HepG2 (cell line): ENCODE data around the gene SLC5A6. TPM values are rescaled to one million over a fixed set of nuclear protein-coding genes. Genes with fewer than 3 reads are reported as not detected.
A peak's percentile ranks its signal among the peaks of the same experiment; 100 is the strongest.

Experiments used
- CENPX ChIP-seq: sonication (generic); formaldehyde crosslinking; IDR thresholded peaks from 2 replicates; pipeline ENCODE4 v1.9.0; 2021; ENCODE audit warnings: mild to moderate bottlenecking, missing genetic modification reagents, moderate library complexity
- FOSL1 ChIP-seq: sonication (generic); formaldehyde crosslinking; IDR thresholded peaks from 2 replicates; pipeline ENCODE4 v1.9.0; 2021; ENCODE audit warnings: missing genetic modification reagents, borderline replicate concordance
- GATAD2A ChIP-seq: IDR thresholded peaks from 2 replicates; pipeline ENCODE4 v1.6.1; 2016
- KMT2A ChIP-seq: sonication (generic); formaldehyde crosslinking; IDR thresholded peaks from 2 replicates; pipeline ENCODE4 v1.4.0; 2020; ENCODE audit warnings: missing genetic modification reagents
- MZF1 ChIP-seq: sonication (generic); formaldehyde crosslinking; IDR thresholded peaks from 2 replicates; pipeline ENCODE4 v1.8.1; 2023; ENCODE audit warnings: mild to moderate bottlenecking, missing genetic modification reagents, borderline replicate concordance
- PAWR ChIP-seq: sonication (generic); formaldehyde crosslinking; IDR thresholded peaks from 2 replicates; pipeline ENCODE4 v1.4.0; 2020; ENCODE audit warnings: missing genetic modification reagents, mild to moderate bottlenecking, borderline replicate concordance
- PRDM10 ChIP-seq: sonication (generic); formaldehyde crosslinking; IDR thresholded peaks from 2 replicates; pipeline ENCODE4 v1.4.0; 2020; ENCODE audit warnings: low read depth, missing genetic modification reagents
- TGIF2 ChIP-seq: IDR thresholded peaks from 2 replicates; pipeline ENCODE4 v1.6.1; 2016; ENCODE audit warnings: control low read depth, missing compliant biosample characterization
- ZBTB1 ChIP-seq: sonication (generic); formaldehyde crosslinking; IDR thresholded peaks from 2 replicates; pipeline ENCODE4 v1.4.0; 2020; ENCODE audit warnings: missing genetic modification reagents, borderline replicate concordance
- ZBTB7A ChIP-seq: sonication (generic); formaldehyde crosslinking; IDR thresholded peaks from 2 replicates; pipeline ENCODE4 v1.8.0; 2022; ENCODE audit warnings: mild to moderate bottlenecking, missing genetic modification reagents
- ZNF12 ChIP-seq: sonication (generic); formaldehyde crosslinking; IDR thresholded peaks from 2 replicates; pipeline ENCODE4 v1.5.0; 2020; ENCODE audit warnings: missing genetic modification reagents
- ZNF276 ChIP-seq: sonication (generic); formaldehyde crosslinking; IDR thresholded peaks from 2 replicates; pipeline ENCODE4 v1.4.0; 2020; ENCODE audit warnings: mild to moderate bottlenecking, low read depth, missing genetic modification reagents
- ZNF746 ChIP-seq: sonication (generic); formaldehyde crosslinking; IDR thresholded peaks from 2 replicates; pipeline ENCODE4 v1.8.0; 2022; ENCODE audit warnings: mild to moderate bottlenecking, missing genetic modification reagents
- ZSCAN29 ChIP-seq: sonication (generic); formaldehyde crosslinking; conservative IDR thresholded peaks from 2 replicates; pipeline ENCODE4 v1.4.0; 2020; ENCODE audit warnings: mild to moderate bottlenecking, missing genetic modification reagents
- ZZZ3 ChIP-seq: sonication (generic); formaldehyde crosslinking; IDR thresholded peaks from 2 replicates; pipeline ENCODE4 v1.4.0; 2020; ENCODE audit warnings: missing genetic modification reagents, mild to moderate bottlenecking, borderline replicate concordance
- polyA plus RNA-seq, 8 experiments: library from polyadenylated mRNA; depleted of rRNA in 3 of 8; stranded (reverse) in 7 of 8; unstranded in 1 of 8; fragments of >200 nt; fragmentation: Illumina TruSeq in 4 of 8; extraction: Trizol in 4 of 8; gene quantifications; 2 replicates each; pipeline versions ENCODE4 v1.2.1 to v1.2.3, GENCODE V29; 2011 to 2016; ENCODE audit warnings: low read depth in 4 of 8, missing spikeins in 1 of 8, mixed read lengths in 1 of 8; ENCODE audit not compliant: insufficient read depth in 1 of 8
- total RNA-seq, 5 experiments: library from RNA; depleted of rRNA; stranded (reverse); fragments of >200 nt; fragmentation: Illumina TruSeq; extraction: Trizol; gene quantifications; 2 replicates each; pipeline ENCODE4 v1.2.3, GENCODE V29; 2016; ENCODE audit warnings: low read depth in 1 of 5
- TF ChIP-seq, protein P1 (sequence below): sonication (generic); formaldehyde crosslinking; IDR thresholded peaks from 2 replicates; pipeline ENCODE4 v1.8.1; 2022; ENCODE audit warnings: low read depth, mild to moderate bottlenecking, missing genetic modification reagents
- TF ChIP-seq, protein P2 (sequence below): conservative IDR thresholded peaks from 2 replicates; pipeline ENCODE4 v1.6.1; 2018; ENCODE audit warnings: missing genetic modification reagents
- TF ChIP-seq, protein P3 (sequence below): sonication (generic); formaldehyde crosslinking; IDR thresholded peaks from 2 replicates; pipeline ENCODE4 v1.4.0; 2020; ENCODE audit warnings: missing genetic modification reagents, mild to moderate bottlenecking, borderline replicate concordance

Gene SLC5A6
- total and polyA plus RNA-seq, 2 of the 13 experiments (the other 11 are each of a cell fraction or from before 2014, with no cell fraction given): 135 to 417 TPM

- TF ChIP-seq PRDM10 (CRISPR knock-in tag) (peak; percentile 49), ZBTB1 (CRISPR knock-in tag) (no peak), ZNF276 (CRISPR knock-in tag) (peak; percentile 25; the same call in 1 of the 2 replicates), ZBTB7A (CRISPR knock-in tag) (peak; percentile 76), KMT2A (no peak), FOSL1 (CRISPR knock-in tag) (0 out of 2 replicates have a peak, but pooled peaks have one; percentile 31), MZF1 (CRISPR knock-in tag) (0 out of 2 replicates have a peak, but pooled peaks have one; percentile 54), CENPX (CRISPR knock-in tag) (no peak), ZNF12 (CRISPR knock-in tag) (0 out of 2 replicates have a peak, but pooled peaks have one; percentile 37), GATAD2A (CRISPR knock-in tag) (peak; percentile 77), PAWR (no peak), ZZZ3 (CRISPR knock-in tag) (no peak), ZNF746 (CRISPR knock-in tag) (no peak; the same call in 1 of the 2 replicates), ZSCAN29 (0 out of 2 replicates have a peak, but pooled peaks have one; percentile 41), TGIF2 (no peak)
- TF ChIP-seq, protein P1, sequence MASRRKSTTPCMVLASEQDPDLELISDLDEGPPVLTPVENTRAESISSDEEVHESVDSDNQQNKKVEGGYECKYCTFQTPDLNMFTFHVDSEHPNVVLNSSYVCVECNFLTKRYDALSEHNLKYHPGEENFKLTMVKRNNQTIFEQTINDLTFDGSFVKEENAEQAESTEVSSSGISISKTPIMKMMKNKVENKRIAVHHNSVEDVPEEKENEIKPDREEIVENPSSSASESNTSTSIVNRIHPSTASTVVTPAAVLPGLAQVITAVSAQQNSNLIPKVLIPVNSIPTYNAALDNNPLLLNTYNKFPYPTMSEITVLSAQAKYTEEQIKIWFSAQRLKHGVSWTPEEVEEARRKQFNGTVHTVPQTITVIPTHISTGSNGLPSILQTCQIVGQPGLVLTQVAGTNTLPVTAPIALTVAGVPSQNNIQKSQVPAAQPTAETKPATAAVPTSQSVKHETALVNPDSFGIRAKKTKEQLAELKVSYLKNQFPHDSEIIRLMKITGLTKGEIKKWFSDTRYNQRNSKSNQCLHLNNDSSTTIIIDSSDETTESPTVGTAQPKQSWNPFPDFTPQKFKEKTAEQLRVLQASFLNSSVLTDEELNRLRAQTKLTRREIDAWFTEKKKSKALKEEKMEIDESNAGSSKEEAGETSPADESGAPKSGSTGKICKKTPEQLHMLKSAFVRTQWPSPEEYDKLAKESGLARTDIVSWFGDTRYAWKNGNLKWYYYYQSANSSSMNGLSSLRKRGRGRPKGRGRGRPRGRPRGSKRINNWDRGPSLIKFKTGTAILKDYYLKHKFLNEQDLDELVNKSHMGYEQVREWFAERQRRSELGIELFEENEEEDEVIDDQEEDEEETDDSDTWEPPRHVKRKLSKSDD: no peak
- TF ChIP-seq, protein P2, sequence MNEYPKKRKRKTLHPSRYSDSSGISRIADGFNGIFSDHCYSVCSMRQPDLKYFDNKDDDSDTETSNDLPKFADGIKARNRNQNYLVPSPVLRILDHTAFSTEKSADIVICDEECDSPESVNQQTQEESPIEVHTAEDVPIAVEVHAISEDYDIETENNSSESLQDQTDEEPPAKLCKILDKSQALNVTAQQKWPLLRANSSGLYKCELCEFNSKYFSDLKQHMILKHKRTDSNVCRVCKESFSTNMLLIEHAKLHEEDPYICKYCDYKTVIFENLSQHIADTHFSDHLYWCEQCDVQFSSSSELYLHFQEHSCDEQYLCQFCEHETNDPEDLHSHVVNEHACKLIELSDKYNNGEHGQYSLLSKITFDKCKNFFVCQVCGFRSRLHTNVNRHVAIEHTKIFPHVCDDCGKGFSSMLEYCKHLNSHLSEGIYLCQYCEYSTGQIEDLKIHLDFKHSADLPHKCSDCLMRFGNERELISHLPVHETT: no peak
- TF ChIP-seq, protein P3, sequence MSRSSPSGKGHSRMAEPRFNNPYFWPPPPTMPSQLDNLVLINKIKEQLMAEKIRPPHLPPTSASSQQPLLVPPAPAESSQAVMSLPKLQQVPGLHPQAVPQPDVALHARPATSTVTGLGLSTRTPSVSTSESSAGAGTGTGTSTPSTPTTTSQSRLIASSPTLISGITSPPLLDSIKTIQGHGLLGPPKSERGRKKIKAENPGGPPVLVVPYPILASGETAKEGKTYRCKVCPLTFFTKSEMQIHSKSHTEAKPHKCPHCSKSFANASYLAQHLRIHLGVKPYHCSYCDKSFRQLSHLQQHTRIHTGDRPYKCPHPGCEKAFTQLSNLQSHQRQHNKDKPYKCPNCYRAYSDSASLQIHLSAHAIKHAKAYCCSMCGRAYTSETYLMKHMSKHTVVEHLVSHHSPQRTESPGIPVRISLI (CRISPR knock-in tag): peak; percentile 48; the same call in 1 of the 2 replicates
Measured at GRCh38 chr2:27249891-27250651, 38.0 kb upstream of the SLC5A6 start (continued).
